ENCODE results near the gene THBS4.

Gene THBS4

DNA sequence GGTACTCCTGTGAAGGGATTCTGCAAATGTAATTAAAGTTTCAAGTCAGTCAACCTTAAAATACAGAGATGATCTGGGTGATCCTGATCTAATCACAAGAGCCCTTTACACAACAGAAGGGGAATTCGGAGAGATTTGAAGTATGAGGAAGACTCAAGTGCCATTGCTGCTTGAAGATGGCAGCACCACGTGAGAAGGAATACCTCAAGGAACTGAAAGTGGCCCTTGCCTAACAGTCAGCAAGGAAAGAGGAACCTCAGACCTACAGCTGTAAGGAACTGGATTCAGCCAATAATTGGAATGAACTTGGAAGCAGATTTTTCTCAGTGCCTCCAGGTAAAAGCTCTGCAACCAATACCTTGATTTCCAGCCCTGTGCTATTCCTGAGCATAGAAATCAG, 87.4 kb downstream of the THBS4 start:
- no peak for DNase-seq

DNA sequence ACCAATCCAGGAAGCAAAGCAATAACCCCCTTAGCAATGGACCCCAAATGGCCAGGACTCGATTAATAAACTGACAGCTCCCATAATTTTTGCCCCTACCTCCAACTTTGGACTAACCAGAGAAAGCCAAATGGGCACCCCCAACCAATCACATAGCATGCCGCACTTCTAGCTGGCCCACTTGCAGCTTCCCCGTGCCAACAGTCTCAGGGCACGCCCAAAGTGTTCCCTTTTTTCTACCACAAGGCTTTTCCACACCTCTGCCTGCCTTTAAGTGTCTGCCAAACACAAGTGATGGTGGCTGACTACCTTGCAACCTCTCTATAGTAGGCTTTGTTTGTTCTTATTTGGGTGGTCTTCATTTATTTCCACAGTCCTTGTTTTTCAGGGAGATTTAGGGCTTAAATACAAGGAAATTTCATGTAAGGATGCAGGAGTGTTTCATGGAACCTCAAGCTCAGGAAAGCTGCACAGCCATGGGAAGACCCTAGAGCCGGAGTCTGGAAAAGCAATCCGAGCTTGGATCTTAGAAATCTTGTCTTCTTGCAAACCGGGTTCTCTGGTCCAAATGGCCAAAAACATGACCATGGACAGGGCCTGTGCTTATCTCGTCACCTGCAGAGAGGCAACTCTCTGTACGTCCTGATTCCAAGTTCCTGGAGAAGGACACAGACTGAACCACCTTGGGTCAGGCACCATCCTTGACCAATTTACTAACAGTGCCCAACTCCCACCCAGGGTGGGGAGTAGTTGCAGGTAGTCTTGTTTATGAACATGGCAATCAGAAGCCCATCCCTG, 89.2 kb downstream of the THBS4 start:
- no peak for DNase-seq

DNA sequence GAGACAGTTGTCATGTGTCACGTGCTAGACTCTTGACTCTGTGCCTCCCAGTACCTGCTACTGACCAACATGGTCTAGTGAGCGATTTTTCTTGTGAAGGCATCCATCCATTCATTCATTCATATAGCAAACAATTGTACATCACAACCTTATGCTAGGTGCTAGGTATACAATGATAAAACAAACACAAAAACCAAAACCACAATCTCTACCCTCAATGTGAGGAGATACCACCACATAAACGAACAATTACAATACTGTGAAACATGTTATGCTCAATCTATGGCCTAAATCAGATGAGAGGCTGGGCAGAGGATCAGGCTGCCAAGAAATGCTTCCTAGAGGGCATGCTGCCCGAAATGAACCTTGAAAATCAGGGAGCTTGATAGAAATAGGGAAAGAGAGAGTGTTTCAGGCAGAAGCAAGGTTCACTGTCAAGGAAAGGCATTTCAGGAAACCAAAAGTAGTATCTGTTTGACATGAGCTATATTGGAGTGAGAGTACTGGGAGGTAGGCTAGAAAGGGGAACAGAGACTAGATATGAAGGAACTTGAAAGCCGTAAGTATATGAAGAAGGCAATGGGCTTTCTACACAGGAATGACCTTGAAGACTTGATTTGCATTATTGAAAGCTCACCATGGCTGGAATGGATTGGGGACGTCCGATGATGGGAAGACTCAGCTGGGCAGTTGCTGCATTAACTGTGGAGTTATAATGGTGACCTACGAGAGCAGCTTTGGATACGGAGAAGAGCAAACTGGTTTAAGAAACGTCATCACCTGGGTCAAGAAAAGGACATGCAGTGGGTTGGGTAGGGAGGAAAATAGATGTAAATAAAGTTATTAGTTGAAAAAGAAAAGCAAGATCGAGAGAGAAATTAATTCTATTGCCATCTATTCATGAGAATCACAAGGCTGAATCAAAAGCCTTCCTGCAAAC, 90.1 kb downstream of the THBS4 start:
- DNase-seq: no peak

DNA sequence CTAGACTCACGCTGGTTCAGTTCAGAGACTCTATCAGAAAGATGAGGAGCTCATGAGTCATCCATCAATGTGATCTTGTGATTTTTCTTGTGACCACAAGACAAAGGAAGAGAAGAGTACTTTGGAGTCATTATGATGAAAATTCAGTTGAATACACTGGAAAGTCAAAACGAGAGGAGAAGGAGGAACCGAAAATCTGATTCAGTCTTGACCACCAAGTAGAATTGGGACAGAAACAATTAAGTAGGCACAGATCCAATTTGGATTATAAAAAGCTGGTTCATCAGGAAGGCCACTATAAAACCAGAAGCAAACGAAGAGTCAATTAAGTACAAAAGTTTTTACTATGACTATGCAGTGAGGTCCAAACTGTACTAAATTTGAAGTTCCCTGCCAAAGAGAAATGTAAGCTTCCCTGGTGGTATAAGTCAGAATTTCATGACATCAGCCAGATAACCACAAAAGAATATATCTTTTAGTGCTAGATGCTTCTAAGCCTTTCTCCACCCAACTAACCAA, 90.9 kb downstream of the THBS4 start:
- no peak for DNase-seq

DNA sequence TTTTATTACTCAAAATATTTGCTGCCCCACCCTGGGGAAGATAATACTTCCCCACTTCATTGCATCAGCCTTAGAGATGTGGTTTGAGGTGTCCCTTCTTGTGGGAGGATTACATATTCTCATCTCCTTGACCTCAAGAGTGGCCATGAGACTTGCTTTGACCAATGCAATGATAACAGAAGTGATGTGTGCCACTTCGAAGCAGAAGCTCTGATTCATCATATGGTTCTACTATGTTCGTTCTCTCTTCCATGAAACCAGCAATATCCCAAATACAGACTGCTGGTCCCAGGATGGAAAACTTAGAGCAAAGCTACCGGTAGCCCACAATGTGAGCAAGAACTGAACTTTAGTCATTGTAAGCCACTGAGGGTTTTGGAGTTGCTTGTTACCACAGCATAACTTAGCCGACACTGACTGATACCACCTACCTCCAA, 92.0 kb downstream of the THBS4 start:
- DNase-seq: no peak

DNA sequence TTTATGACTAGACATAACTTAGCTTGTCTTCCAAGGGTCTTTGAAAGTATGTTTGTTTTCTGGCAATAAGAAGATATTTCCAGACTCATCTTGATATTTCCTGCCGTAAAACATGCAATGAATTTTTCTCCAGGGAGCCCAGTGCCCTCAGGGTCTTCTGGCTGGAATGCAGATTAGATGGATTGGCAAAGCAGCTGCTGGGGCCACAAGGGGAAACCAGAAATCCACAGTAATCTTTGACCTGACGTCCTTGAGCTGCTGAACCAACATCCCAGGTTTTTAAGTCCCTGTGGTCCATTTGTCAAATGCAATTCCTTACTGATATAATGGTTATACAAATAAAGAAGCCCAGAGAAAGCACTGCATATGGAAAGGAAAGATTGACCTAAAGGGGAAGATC, 93.0 kb downstream of the THBS4 start:
- no peak for DNase-seq

DNA sequence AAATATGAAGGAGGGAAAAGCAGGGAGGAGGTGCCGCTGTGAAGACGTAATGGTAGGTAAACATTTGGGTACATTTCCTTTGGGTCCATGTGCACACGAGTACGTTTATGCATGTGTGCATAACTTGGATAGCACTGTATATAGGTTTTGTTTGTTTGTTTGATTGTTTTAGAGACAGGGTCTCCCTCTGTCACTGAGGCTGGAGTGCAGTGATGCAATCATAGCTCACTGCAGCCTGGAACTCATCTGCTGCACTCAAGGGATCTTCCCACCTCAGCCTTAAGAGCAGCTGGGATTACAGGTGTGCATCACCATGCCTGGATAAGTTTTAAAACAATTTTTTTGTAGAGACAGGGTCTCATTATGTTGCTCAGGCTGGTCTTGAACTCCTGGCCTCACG, 94.0 kb downstream of the THBS4 start:
- DNase-seq: no peak

Data from activated CD4-positive, alpha-beta T cell treated with anti-CD3 and anti-CD28 coated beads, Interleukin-2, amount 50 U/mL, for 48 hours (primary cell).